Measurements from ENCODE around the gene USP34. TPM values are rescaled to one million over a fixed set of nuclear protein-coding genes. Genes with fewer than 3 reads are reported as not detected.

USP34 gene
- total RNA-seq, 1 experiment from 2014 or later, result 76.3 TPM

DNA sequence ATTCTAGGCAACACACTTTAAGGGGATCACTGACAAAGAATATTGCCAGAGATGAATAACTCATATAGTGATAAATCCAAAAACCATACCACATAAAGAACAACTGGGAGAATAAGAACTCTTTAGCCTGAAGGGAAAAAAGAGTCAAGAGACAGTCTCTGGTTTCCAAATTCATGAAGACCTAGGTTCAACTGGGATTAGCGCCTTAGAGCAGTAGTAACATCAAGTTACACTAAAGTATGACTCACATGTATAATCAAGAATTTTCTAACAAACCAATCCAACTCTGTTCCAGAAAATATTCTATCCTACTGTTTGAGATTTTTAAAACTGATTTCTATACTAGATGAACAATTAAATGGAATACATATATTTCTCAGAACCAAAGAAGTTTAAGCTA is 93.8 kb downstream of the USP34 start:
- no peak for ATAC-seq
- ChIA-PET POLR2A (no interaction called here), CTCF (no interaction called here), RAD21 (ENCODE audit: low non-redundant PET in 1 of 2, low total read pairs in 2 of 2, uncharacterized antibody in 2 of 2, unreplicated experiment in 2 of 2) (no interaction called here)
- Histone ChIP-seq H3K4me3 (replicated peaks in 1 of 2; ENCODE audit: low read depth in 1 of 2, low read length in 2 of 2) (no peak overlapping the region), H3K27me3 (ENCODE audit: insufficient read depth, low read length) (no peaks in the 10 kb centered on the region), H3K79me2 (ENCODE audit: insufficient read depth, low read length) (peaks cover 43% of the 10 kb centered on the region), H3K27ac (ENCODE audit: low read depth, low read length) (no peak overlapping the region), H3K9me2 (ENCODE audit: insufficient read depth) (no peaks in the 10 kb centered on the region), H3K4me2 (ENCODE audit: low read length) (no peak overlapping the region), H3K36me3 (ENCODE audit: control insufficient read depth in 1 of 2, insufficient read depth in 2 of 2, low read length in 2 of 2) (peaks cover 18 to 37% of the 10 kb centered on the region in 2 experiments; a peak in 3 of 4 replicates), H3K4me1 (ENCODE audit: control insufficient read depth in 1 of 2, insufficient read depth in 2 of 2, low read length in 2 of 2) (no peaks in the 10 kb centered on the region), H2AFZ (ENCODE audit: low read depth, low read length, poor library complexity, severe bottlenecking) (no peak overlapping the region), H3K9ac (ENCODE audit: low read length) (no peak overlapping the region), H4K20me1 (ENCODE audit: insufficient read depth) (no peaks in the 10 kb centered on the region), H3K9me3 (ENCODE audit: control insufficient read depth in 1 of 2, insufficient read depth in 1 of 2, low read depth in 1 of 2, low read length in 2 of 2) (no peaks in the 10 kb centered on the region)
- intact Hi-C loops (cut with micrococcal nuclease), result loop anchor here (5.0 kb wide), 1 partner anchor 60 kb away; no protein-coding TSS in a partner anchor
- no peak for TF ChIP-seq SIN3A (IDR thresholded peaks at IDR 0.05; ENCODE audit: low read depth)
- no peak for TF ChIP-seq SRF (IDR thresholded peaks at IDR 0.05; ENCODE audit: low read depth)
- TF ChIP-seq YY1 (IDR thresholded peaks at IDR 0.05; ENCODE audit: extremely low read depth, insufficient replicate concordance, low read depth, low read length), result no peak
- no peak for TF ChIP-seq EGR1 (IDR thresholded peaks at IDR 0.05; ENCODE audit: low read depth)
- TF ChIP-seq CEBPB (IDR thresholded peaks at IDR 0.05; ENCODE audit: low read depth), result no peak
- BruUV-seq (replicated peaks), result no TSS peak
- DNase-seq (ENCODE audit: low read depth, low spot score), result no peak

DNA sequence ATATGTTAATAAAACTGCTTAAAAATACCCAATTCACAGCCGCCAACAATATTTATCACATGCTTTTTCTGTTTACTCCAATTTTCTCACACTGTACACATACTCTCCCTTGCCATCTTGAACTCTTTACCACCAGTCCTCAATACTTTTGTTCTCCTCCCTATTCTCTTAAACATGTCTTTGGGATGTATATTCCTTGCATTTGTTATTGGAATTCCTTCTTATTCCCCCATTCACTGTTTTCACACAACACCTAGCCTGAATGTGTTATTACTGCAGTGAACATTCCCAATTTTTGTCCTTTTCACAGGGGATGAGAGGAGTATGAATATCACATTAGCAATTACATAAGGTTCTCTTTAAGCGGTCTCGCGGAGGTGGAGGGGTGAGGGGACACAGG is 94.7 kb downstream of the USP34 start:
- Histone ChIP-seq H3K36me3 (ENCODE audit: control insufficient read depth in 1 of 2, insufficient read depth in 2 of 2, low read length in 2 of 2) (peaks cover 18 to 37% of the 10 kb centered on the region in 2 experiments; a peak in 3 of 4 replicates), H3K9me2 (ENCODE audit: insufficient read depth) (no peaks in the 10 kb centered on the region), H3K27me3 (ENCODE audit: insufficient read depth, low read length) (no peaks in the 10 kb centered on the region), H4K20me1 (ENCODE audit: insufficient read depth) (no peaks in the 10 kb centered on the region), H3K4me2 (ENCODE audit: low read length) (no peak overlapping the region), H3K4me1 (ENCODE audit: control insufficient read depth in 1 of 2, insufficient read depth in 2 of 2, low read length in 2 of 2) (no peaks in the 10 kb centered on the region), H2AFZ (ENCODE audit: low read depth, low read length, poor library complexity, severe bottlenecking) (no peak overlapping the region), H3K79me2 (ENCODE audit: insufficient read depth, low read length) (peaks cover 43% of the 10 kb centered on the region), H3K4me3 (replicated peaks in 1 of 2; ENCODE audit: low read depth in 1 of 2, low read length in 2 of 2) (no peak overlapping the region), H3K9ac (ENCODE audit: low read length) (no peak overlapping the region), H3K27ac (ENCODE audit: low read depth, low read length) (no peak overlapping the region), H3K9me3 (ENCODE audit: control insufficient read depth in 1 of 2, insufficient read depth in 1 of 2, low read depth in 1 of 2, low read length in 2 of 2) (no peaks in the 10 kb centered on the region)
- RAD21 ChIA-PET (ENCODE audit: low non-redundant PET in 1 of 2, low total read pairs in 2 of 2, uncharacterized antibody in 2 of 2, unreplicated experiment in 2 of 2), result no interaction called here
- POLR2A ChIA-PET, result no interaction called here
- no TSS peak for BruUV-seq (replicated peaks)
- TF ChIP-seq EZH2 (IDR thresholded peaks at IDR 0.05) (no peak), EGR1 (IDR thresholded peaks at IDR 0.05; ENCODE audit: low read depth) (no peak), CEBPB (IDR thresholded peaks at IDR 0.05; ENCODE audit: low read depth) (no peak), YY1 (IDR thresholded peaks at IDR 0.05; ENCODE audit: extremely low read depth, insufficient replicate concordance, low read depth, low read length) (no peak), SIN3A (IDR thresholded peaks at IDR 0.05; ENCODE audit: low read depth) (no peak), SRF (IDR thresholded peaks at IDR 0.05; ENCODE audit: low read depth) (no peak), REST (IDR thresholded peaks at IDR 0.05; ENCODE audit: low read depth) (no peak), MAX (IDR thresholded peaks at IDR 0.05) (no peak), ELF1 (IDR thresholded peaks at IDR 0.05; ENCODE audit: borderline replicate concordance, low read depth) (no peak), SP1 (IDR thresholded peaks at IDR 0.05; ENCODE audit: low read depth) (no peak), FOSL1 (IDR thresholded peaks at IDR 0.05; ENCODE audit: low read depth) (no peak), ZNF274 (IDR thresholded peaks at IDR 0.05; ENCODE audit: low read depth, low read length) (no peak)
- ATAC-seq (no peak), DNase-seq (ENCODE audit: low read depth, low spot score) (no peak)
- CTCF ChIA-PET, result no interaction called here
- intact Hi-C loops (cut with micrococcal nuclease), result loop anchor here (5.0 kb wide), 1 partner anchor 59 kb away; no protein-coding TSS in a partner anchor

Data from HCT116 (cell line).